Stimulated activated CD8-positive, alpha-beta memory T cell treated with anti-CD3 and anti-CD28 coated beads, Interleukin-4, amount 100 ng/mL, for 48 hours (primary cell): ENCODE measurements around the gene FXYD2.

Experiments used
- DNase-seq: peaks from one replicate; pipeline ENCODE4 v3.0.0-alpha.2; 2020

Gene FXYD2

GRCh38 chr11:117834838-117835443, 10.4 kb upstream of the FXYD2 start:
- peak; percentile 17 for DNase-seq

- DNase-seq: peak; percentile 9
Observed at GRCh38 chr11:117834068-117834810, 9.7 kb upstream of the FXYD2 start.

GRCh38 chr11:117833401-117833891, 8.9 kb upstream of the FXYD2 start:
- DNase-seq: peak; percentile 18

- DNase-seq: peak; percentile 17
Observed at GRCh38 chr11:117832511-117832910, 8.0 kb upstream of the FXYD2 start.

- peak; percentile 18 for DNase-seq
Observed at GRCh38 chr11:117831661-117832415, 7.3 kb upstream of the FXYD2 start.

- DNase-seq: peak; percentile 33
Observed at GRCh38 chr11:117830674-117831351, 6.3 kb upstream of the FXYD2 start.

- DNase-seq: peak; percentile 20
Observed at GRCh38 chr11:117830072-117830471, 5.5 kb upstream of the FXYD2 start.

GRCh38 chr11:117829369-117829725, 4.8 kb upstream of the FXYD2 start:
- DNase-seq: peak; percentile 27

GRCh38 chr11:117828611-117829368, 4.2 kb upstream of the FXYD2 start:
- peak; percentile 93 for DNase-seq

- DNase-seq: peak; percentile 38
Observed at GRCh38 chr11:117827521-117828511, 3.3 kb upstream of the FXYD2 start.

GRCh38 chr11:117826832-117827231, 2.3 kb upstream of the FXYD2 start:
- peak; percentile 18 for DNase-seq

GRCh38 chr11:117826190-117826570, 1.6 kb upstream of the FXYD2 start:
- peak; percentile 18 for DNase-seq

GRCh38 chr11:117825538-117826189, 1.1 kb upstream of the FXYD2 start:
- peak; percentile 22 for DNase-seq

- peak; percentile 50 for DNase-seq
Observed at GRCh38 chr11:117823946-117824420, 561 bp downstream of the FXYD2 start.

GRCh38 chr11:117823294-117823945, 1.1 kb downstream of the FXYD2 start:
- DNase-seq: peak; percentile 49

GRCh38 chr11:117822074-117823033, 2.2 kb downstream of the FXYD2 start:
- DNase-seq: peak; percentile 82

- no peak for DNase-seq
Observed at GRCh38 chr11:117821431-117821830, 3.1 kb downstream of the FXYD2 start.

- no peak for DNase-seq
Observed at GRCh38 chr11:117820516-117820915, 4.0 kb downstream of the FXYD2 start.

GRCh38 chr11:117820071-117820470, 4.5 kb downstream of the FXYD2 start:
- no peak for DNase-seq
